Head of caudate nucleus (tissue), 42 donors: ENCODE data around the gene TRAPPC2L.
A peak's percentile ranks its signal among the peaks of the same experiment; 100 is the strongest.

Experiments used
- DNase-seq, 42 donors: peaks; one replicate each; pipeline versions ENCODE4 v3.0.0 to v3.0.0-alpha.2; 2020 to 2021; ENCODE audit warnings: mixed read lengths in 7 of 42
- intact Hi-C: fragments of 100-400 bp; cut with DNase I; formaldehyde crosslinking; loops from one replicate; pipeline ENCODE4 v1.15.0; 2022

The TRAPPC2L gene

DNA sequence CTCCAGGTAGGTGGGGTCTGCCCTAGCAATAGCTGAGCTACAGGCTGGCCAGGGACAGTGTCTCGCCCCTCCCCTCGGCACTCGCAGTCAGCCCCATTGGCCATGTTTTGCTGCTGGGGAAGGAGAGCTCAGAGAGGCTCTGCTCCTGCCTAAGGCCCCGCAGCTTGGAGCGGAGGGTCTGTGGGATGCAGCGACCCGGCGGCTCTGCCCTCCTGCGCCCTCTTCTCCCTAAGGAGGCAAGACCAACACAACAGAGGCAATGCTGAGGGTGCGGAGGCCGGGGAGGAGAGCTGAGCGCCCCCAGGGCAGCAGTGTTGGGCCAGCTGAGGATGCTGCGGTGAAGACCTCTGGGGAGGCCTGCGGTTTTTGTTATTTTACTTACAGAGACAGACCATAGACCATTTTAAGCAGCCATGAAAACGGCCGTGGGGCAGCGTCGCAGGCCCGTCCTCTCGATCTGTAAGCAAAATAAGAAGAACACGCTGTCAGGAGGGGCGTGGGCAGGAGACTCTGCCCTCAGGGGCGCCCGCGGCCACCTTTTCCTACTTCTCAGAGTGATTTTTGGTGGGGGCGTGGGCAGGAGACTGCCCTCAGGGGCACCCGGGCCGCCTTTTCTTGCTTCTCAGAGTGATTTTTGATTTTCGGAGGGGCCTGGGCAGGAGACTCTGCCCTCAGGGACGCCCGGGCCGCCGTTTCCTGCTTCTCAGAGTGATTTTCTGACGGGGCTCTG is 40.9 kb downstream of the TRAPPC2L start:
- intact Hi-C loops = no loop called here
- no peak for DNase-seq

DNA sequence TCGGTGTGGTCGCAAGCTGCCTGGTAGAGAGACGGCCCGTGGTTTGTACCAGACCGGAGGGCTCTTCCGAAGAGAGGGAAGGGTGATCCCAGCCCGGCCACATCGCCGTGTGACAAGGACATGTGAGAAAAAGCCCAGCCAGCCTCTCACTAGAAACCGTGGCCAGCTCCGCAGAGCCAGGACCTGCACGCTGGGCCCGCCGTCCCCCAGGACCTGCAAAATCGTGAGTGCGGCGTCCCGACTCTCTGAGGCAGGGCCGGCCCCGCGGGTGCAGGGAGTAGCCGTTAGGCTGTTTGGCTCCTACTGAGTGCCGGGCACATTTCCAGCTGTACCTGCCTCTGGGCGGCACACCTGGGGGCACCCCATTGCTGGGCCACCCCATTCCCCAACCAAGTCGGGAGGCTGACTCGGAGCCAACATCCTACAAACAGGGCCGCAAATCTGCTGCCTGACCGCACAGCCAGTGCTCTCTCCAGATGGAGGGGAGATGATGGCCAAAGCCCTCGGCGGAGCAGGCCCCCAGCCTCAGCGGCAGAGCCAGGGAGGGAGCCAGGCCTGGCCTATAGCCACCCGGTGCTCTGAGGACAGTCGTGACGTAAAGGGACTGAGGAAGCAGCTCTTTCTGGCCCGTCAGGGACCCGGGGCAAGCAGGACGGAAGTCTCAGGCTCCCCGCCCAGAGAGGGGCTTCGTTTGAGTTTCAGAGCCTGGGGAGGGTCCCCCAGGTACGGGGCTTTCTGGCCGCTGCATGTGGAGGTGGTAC is 43.2 kb downstream of the TRAPPC2L start:
- intact Hi-C loops = no loop called here
- DNase-seq = no peak

- intact Hi-C loops = no loop called here
- DNase-seq = no peak
These were observed 43.7 kb downstream of the TRAPPC2L start for GRCh38 chr16:88900662-88901052.

DNA sequence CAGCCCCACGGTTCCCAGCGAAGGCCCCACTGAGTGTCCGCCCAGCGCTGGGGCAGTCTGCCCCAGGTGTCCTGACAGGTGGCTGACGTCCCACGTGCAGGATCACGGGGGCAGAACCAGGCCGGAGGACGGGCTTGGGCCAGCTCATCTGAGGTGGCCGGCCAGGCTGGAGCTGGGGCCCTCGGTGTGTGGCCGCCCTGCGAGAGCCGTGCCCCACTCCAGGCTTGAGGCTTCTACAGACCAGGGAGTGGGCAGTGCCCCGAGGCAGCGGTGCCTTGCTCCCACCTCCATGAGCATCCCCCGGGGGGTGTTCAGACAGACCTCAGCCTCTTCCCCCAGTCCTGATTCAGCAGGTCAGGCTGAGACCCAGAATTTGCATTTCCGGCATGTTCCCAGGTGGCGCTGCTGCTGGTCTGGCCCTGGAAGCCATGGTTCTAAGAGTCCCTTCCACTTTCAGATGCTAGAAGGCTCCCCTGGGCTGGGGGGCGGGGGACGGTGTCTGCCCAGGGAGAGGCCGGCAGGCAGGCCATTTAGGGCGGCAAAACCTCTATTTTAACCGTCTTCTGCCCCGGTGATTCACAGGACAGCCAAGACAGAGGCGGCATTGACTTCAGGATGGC is 44.9 kb downstream of the TRAPPC2L start:
- no peak for DNase-seq
- intact Hi-C loops = no loop called here

DNA sequence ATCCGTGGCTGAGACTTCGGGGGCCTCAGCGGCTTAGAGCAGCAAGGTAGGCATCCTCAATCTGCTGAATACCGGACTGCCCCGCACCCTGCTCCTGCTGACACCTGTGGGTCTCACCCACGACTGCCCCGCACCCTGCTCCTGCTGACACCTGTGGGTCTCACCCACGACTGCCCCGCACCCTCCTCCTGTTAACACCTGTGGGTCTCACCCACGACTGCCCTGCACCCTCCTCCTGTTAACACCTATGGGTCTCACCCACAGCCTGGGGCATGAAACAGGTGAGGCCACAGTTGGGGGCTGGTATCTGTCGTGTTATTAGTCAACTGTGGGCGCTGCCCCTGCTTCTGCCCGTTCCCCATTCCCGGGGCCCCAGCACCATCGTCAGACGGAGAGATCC is 45.8 kb downstream of the TRAPPC2L start:
- intact Hi-C loops = no loop called here
- no peak for DNase-seq

- intact Hi-C loops = no loop called here
- DNase-seq = no peak
These were observed 46.3 kb downstream of the TRAPPC2L start for GRCh38 chr16:88903267-88903666.

- intact Hi-C loops = no loop called here
- peak in 9 of 42 donors; percentile 8 to 43 (median 29) for DNase-seq
These were observed 47.9 kb downstream of the TRAPPC2L start for GRCh38 chr16:88904676-88905365.

DNA sequence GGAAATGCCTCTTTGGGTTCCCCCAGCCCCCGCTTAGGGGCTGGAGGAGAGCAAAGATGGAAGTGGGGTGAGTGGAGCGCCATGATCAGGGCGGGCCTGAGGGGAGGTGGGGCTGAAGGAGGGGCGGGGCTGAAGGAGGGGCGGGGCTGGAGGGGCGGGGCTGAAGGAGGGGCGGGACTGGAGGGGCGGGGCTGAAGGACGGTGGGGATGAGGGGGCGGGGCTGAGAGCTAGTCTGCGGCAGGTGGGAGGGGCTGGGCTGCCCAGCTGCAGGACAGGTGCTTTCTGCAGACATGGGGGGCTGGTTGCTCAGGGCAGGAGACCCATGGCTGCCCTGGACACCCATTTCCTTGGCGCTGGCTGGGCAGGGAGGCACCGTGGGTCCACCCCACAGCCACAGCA is 48.6 kb downstream of the TRAPPC2L start:
- intact Hi-C loops = no loop called here

DNA sequence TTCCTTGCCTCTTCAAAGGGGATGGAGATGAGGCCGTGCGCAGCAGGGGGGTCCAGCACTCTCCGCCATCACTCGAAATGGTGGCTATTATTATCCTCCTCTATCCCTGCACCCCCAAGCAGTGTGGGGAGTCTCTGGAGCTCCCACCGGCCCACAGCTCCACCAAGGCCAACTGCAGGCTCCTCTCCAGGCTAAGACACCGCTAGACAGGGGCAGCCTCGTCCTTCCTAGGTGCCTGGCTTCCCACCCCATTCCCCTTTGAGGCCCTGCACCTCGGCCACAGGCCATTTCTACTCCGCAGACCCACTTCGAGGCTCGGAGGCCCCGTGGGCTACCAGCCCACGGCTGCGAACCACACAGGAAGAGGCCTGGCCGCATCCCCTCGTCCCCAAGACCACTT is 49.1 kb downstream of the TRAPPC2L start:
- intact Hi-C loops = no loop called here

More for the DNA sequence above, 48.6 kb downstream of the TRAPPC2L start:
- DNase-seq = no peak

DNA sequence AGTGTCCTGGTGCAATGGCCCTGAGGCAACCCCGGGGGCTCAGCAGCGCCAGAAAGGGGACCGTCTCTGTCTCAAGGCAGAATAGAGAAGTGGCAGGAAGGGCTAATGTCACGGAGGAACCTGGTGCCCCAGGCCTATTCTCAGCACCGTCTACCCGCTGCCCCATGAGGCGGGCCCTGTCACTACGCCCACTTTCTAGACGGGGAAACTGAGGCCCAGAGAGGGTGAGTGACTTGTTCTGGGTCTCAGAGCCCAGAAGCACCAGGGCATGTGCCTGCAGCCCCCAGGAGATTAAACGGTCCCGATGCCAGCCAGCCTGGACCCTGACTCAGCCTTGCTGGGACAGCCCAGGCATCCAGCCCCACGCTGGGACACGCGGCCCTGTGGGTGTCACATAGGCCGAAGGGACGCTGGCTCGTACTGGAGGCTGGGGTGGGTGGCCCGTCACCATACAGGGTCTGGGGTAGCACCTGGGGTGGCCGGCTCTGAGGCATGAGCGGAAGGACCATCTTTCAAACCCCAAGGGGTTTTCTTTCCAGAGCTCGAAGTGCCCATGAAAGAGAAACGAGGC is 49.7 kb downstream of the TRAPPC2L start:
- no peak for DNase-seq
- intact Hi-C loops = no loop called here

More for the DNA sequence above, 49.1 kb downstream of the TRAPPC2L start:
- no peak for DNase-seq

- DNase-seq = no peak
- intact Hi-C loops = no loop called here
These were observed 50.8 kb downstream of the TRAPPC2L start for GRCh38 chr16:88907768-88908167.

GRCh38 chr16:88908307-88908706 is 51.4 kb downstream of the TRAPPC2L start:
- intact Hi-C loops = no loop called here
- DNase-seq = no peak

DNA sequence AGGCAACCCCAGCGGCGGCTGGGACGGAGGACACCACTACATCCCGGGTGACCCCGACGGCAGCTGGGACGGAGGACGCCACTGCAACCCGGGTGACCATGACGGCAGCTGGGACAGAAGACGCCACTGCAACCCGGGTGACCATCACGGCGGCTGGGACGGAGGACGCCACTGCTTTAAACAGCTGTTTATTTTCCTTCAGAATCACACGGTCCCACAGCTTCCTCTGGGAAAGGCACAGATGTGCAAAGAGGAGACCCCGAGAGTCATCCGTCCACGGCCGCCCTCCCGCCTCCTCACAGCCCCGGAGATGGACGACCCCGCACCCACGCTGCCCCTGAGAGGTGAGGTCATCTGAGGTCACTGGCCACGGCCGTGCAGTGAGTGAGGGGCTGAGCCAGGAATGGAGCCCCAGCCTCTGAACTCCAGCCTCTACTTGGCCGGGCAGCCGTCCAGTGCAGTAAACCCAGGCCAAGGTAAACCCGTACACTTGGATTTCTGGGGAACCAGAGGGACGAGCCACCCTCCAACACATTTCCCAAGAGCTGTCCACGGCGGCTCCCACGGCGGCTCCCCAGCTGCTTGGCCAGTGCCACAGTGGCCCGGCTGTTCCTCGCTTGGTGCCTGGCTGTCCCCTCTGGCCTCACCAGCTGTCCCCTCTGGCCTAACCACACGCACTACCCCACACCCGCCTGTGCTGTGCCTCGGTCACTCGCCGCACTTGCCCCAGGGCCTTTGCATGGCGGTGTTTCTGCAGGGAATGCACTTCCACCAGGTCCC is 52.7 kb downstream of the TRAPPC2L start:
- no peak for DNase-seq
- intact Hi-C loops = no loop called here

GRCh38 chr16:88910284-88911135 is 53.6 kb downstream of the TRAPPC2L start:
- DNase-seq = no peak

DNA sequence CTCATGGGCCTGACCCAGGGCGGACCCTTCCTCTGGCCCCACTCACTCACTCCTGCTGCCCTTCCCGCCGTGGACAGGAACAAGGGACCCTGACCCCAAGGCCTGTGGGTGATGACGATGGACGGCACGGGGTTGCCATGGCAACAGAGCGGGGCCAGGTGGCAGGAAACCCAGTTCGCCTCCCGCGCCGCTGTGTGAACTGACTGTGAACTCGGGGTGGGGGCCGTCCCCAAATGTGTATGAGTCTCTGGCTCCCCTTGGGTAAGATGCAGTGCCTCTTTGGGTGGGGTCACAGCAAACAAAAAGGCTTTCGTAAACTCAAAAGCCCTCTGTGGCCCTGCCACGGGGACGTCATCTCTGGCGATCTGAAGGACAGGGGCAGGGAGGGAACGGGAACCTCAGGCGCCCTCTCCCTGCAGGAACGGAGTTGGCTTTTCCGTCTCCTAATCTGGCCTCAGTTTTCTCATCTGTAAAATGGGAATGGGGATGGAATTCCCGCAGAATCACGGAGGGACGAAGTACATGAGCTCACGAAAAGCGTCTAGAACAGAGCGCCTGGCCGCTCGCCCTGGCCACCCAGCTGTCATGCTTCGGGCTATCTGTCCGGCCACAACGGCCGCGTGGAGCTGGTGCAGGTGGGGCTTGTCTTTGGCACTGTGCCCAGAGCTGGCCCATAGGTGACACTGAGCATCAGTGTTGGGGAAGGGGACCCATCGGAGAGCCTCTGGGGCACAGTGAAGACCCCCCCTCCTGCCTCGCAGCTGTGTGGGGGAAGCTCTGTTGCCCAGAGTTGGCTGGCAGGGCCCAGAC is 54.4 kb downstream of the TRAPPC2L start:
- intact Hi-C loops = no loop called here
- no peak for DNase-seq

More at GRCh38 chr16:88910284-88911135, 53.6 kb downstream of the TRAPPC2L start:
- intact Hi-C loops = no loop called here

DNA sequence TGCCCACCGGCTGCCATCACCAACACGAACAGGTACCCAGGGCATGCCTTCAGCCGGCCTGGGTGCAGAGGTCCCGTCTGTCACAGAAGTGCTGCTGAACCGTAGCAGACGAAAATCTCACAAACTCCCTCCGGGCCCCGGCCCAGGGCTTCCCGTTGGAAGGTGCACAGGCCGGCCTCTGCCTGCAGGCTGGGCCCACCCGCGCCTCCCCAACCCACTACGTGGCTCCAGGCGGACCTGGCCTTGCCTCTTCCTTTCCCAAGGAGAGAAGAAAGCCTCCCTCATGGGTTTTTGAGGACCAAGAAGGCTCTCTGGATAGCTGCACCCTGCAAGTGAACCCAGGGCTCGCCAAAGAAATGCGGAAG is 55.0 kb downstream of the TRAPPC2L start:
- intact Hi-C loops = no loop called here
- no peak for DNase-seq
